Glutamatergic neuron (in vitro differentiated cells): Measurements from ENCODE around the gene HESX1. TPM values are rescaled to one million over a fixed set of nuclear protein-coding genes. Genes with fewer than 3 reads are reported as not detected.

ENCODE experiments used
- DNase-seq: peaks from one replicate; pipeline ENCODE4 v3.0.0; 2022
- H3K27ac Mint-ChIP-seq: one replicate; pipeline ENCODE4 v1.8.0; 2020; ENCODE audit warnings: mild to moderate bottlenecking, mixed read lengths, inconsistent platforms; ENCODE audit not compliant: unreplicated experiment
- H3K27me3 Mint-ChIP-seq: one replicate; pipeline ENCODE4 v1.8.0; 2020; ENCODE audit warnings: mild to moderate bottlenecking, moderate library complexity, mixed read lengths, inconsistent platforms; ENCODE audit not compliant: unreplicated experiment
- H3K36me3 Mint-ChIP-seq: one replicate; pipeline ENCODE4 v1.8.0; 2020; ENCODE audit warnings: mild to moderate bottlenecking, mixed read lengths, inconsistent platforms; ENCODE audit not compliant: unreplicated experiment
- H3K4me1 Mint-ChIP-seq: one replicate; pipeline ENCODE4 v1.8.0; 2020; ENCODE audit warnings: mild to moderate bottlenecking, low read depth, mixed read lengths, inconsistent platforms; ENCODE audit not compliant: unreplicated experiment
- H3K4me3 Mint-ChIP-seq: one replicate; pipeline ENCODE4 v1.8.0; 2020; ENCODE audit warnings: mild to moderate bottlenecking, mixed read lengths, inconsistent platforms; ENCODE audit not compliant: unreplicated experiment
- H3K9me3 Mint-ChIP-seq: one replicate; pipeline ENCODE4 v1.8.0; 2020; ENCODE audit warnings: mild to moderate bottlenecking, moderate library complexity, mixed read lengths, inconsistent platforms; ENCODE audit not compliant: unreplicated experiment
- CTCF ChIP-seq: fragments of 200-600 bp; sonication (generic); IDR thresholded peaks from one replicate; pipeline ENCODE4 v1.5.0; 2021; ENCODE audit not compliant: partially characterized antibody, unreplicated experiment
- total RNA-seq: library from RNA; stranded (reverse); fragmentation: NEBNext Ultra II Directional; extraction: Animal tissue kit (Norgen Biotek cat#: 25700); gene quantifications from one replicate; pipeline ENCODE4 v1.2.1, GENCODE V29; 2021; ENCODE audit not compliant: unreplicated experiment

Gene HESX1
- total RNA-seq, 1 donor from 2014 or later: not detected

GRCh38 chr3:57169108-57169507 lies 30.7 kb downstream of the HESX1 start:
- peak overlapping the region; percentile 60 for H3K4me3 Mint-ChIP-seq
- H3K27ac Mint-ChIP-seq: no peak overlapping the region
- H3K27me3 Mint-ChIP-seq: peaks cover 10% of the 10 kb centered on the region
- H3K36me3 Mint-ChIP-seq: no peaks in the 10 kb centered on the region
- peaks cover 2% of the 10 kb centered on the region for H3K4me1 Mint-ChIP-seq
- no peak for TF ChIP-seq CTCF
- DNase-seq: no peak
- peaks cover 5% of the 10 kb centered on the region for H3K9me3 Mint-ChIP-seq

- no peak for DNase-seq
- Mint-ChIP-seq H3K4me3 (no peak overlapping the region), H3K4me1 (peaks cover 2% of the 10 kb centered on the region), H3K27ac (no peak overlapping the region), H3K36me3 (no peaks in the 10 kb centered on the region), H3K9me3 (peaks cover 6% of the 10 kb centered on the region), H3K27me3 (peaks cover 11% of the 10 kb centered on the region)
- TF ChIP-seq CTCF: no peak
Measured at GRCh38 chr3:57168151-57168550, 31.6 kb downstream of the HESX1 start.

GRCh38 chr3:57166660-57167059 lies 33.1 kb downstream of the HESX1 start:
- TF ChIP-seq CTCF: no peak
- Mint-ChIP-seq H3K27ac (no peak overlapping the region), H3K27me3 (peaks cover 16% of the 10 kb centered on the region), H3K36me3 (peaks cover 3% of the 10 kb centered on the region), H3K9me3 (peaks cover 6% of the 10 kb centered on the region), H3K4me3 (no peak overlapping the region), H3K4me1 (peaks cover 5% of the 10 kb centered on the region)
- DNase-seq: no peak

- H3K4me3 Mint-ChIP-seq: peak overlapping the region; percentile 78
- peak overlapping the region; percentile 62 for H3K27ac Mint-ChIP-seq
- no peak for TF ChIP-seq CTCF
- H3K9me3 Mint-ChIP-seq: peaks cover 6% of the 10 kb centered on the region
- DNase-seq: no peak
- peaks cover 18% of the 10 kb centered on the region for H3K27me3 Mint-ChIP-seq
- H3K36me3 Mint-ChIP-seq: peaks cover 3% of the 10 kb centered on the region
- peaks cover 12% of the 10 kb centered on the region for H3K4me1 Mint-ChIP-seq
Measured at GRCh38 chr3:57165641-57166040, 34.1 kb downstream of the HESX1 start.

GRCh38 chr3:57164657-57165573 lies 34.9 kb downstream of the HESX1 start, which contains the start of gene IL17RD:
IL17RD (minus strand) TSS chr3:57165353; CDS start chr3:57165286, 67 bp downstream.
- Mint-ChIP-seq H3K27me3 (peaks cover 19% of the 10 kb centered on the region), H3K4me1 (peaks cover 15% of the 10 kb centered on the region), H3K27ac (peak within 1 kb of the TSS; percentile 90), H3K36me3 (peaks cover 3% of the 10 kb centered on the region), H3K9me3 (peaks cover 6% of the 10 kb centered on the region), H3K4me3 (peak within 1 kb of the TSS; percentile 96)
- no peak for TF ChIP-seq CTCF
- DNase-seq: peak; percentile 89
